GM12801 (cell line): Measurements from ENCODE around the gene CAPN11.

ENCODE experiments used
- CTCF ChIP-seq: IDR thresholded peaks from one replicate; pipeline ENCODE4 v1.5.1; 2011; ENCODE audit warnings: control low read depth; ENCODE audit not compliant: insufficient read length; ENCODE audit errors: extremely low read depth

The CAPN11 gene

GRCh38 chr6:44116641-44117382, 41.8 kb upstream of the CAPN11 start:
- no peak for TF ChIP-seq CTCF

- TF ChIP-seq CTCF = no peak
These were observed 41.1 kb upstream of the CAPN11 start for GRCh38 chr6:44117397-44118128.

- no peak for TF ChIP-seq CTCF
These were observed 38.8 kb upstream of the CAPN11 start for GRCh38 chr6:44119704-44120262.

- TF ChIP-seq CTCF = no peak
These were observed 37.8 kb upstream of the CAPN11 start for GRCh38 chr6:44120692-44121443.

GRCh38 chr6:44122801-44123200, 35.8 kb upstream of the CAPN11 start:
- no peak for TF ChIP-seq CTCF

GRCh38 chr6:44123544-44123943, 35.1 kb upstream of the CAPN11 start:
- TF ChIP-seq CTCF = no peak
